ENCODE data around the gene DEFB124. TPM values are rescaled to one million over a fixed set of nuclear protein-coding genes. Genes with fewer than 3 reads are reported as not detected.
A peak's percentile ranks its signal among the peaks of the same experiment; 100 is the strongest.

The DEFB124 gene
- total RNA-seq, 1 experiment from 2014 or later, result not detected

DNA sequence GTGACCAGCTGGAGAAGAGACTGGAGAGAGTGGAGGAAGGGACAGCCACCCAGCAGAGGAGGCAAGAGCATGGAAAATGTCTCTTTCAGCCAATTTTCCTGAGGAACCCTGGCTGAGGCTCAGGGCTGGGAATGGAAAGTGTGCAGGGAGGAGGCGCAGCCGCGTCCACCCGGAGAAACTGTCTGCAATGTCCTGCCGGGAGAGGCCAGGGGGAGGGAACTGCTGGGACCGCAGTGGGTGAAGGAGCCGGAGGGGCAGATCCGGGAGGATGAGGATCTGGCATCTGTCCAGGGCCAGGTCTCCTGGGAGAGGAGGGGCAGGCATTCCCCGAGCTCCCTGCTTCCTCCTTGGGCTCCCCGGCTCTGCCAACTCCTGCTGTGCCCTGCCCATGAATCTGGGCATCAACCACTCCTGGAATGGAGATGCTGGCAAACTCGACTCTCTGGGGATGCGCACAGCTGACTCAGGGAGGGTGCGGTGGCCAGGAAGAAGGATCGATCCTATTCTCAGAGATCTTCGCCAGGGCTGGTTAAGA is 21.9 kb upstream of the DEFB124 start:
- H3K27me3 Mint-ChIP-seq (ENCODE audit: insufficient read depth, unreplicated experiment), result peaks cover 24% of the 10 kb centered on the region
- BruUV-seq (replicated peaks), result no TSS peak
- no peaks in the 10 kb centered on the region for H3K4me1 Mint-ChIP-seq (ENCODE audit: insufficient read depth, unreplicated experiment)
- TF ChIP-seq, protein P1, sequence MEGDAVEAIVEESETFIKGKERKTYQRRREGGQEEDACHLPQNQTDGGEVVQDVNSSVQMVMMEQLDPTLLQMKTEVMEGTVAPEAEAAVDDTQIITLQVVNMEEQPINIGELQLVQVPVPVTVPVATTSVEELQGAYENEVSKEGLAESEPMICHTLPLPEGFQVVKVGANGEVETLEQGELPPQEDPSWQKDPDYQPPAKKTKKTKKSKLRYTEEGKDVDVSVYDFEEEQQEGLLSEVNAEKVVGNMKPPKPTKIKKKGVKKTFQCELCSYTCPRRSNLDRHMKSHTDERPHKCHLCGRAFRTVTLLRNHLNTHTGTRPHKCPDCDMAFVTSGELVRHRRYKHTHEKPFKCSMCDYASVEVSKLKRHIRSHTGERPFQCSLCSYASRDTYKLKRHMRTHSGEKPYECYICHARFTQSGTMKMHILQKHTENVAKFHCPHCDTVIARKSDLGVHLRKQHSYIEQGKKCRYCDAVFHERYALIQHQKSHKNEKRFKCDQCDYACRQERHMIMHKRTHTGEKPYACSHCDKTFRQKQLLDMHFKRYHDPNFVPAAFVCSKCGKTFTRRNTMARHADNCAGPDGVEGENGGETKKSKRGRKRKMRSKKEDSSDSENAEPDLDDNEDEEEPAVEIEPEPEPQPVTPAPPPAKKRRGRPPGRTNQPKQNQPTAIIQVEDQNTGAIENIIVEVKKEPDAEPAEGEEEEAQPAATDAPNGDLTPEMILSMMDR (IDR thresholded peaks at IDR 0.05; ENCODE audit: unreplicated experiment), result no peak
- no peaks in the 10 kb centered on the region for H3K9me3 Mint-ChIP-seq (ENCODE audit: unreplicated experiment)
- DNase-seq (ENCODE audit: unreplicated experiment), result peak; percentile 47
- H3K4me3 Mint-ChIP-seq (ENCODE audit: unreplicated experiment), result no peak overlapping the region
- ChIA-PET CTCF (interaction anchor here (0.6 to 18.2 kb wide), 3 partner anchors 6 to 1812 kb away, joined by 3 to 225 read pairs (median 225); no protein-coding TSS in a partner anchor), POLR2A (no interaction called here)
- intact Hi-C loops (cut with micrococcal nuclease), result no loop called here
- peaks cover 5% of the 10 kb centered on the region for H3K36me3 Mint-ChIP-seq (ENCODE audit: insufficient read depth, unreplicated experiment)
- no peak overlapping the region for H3K27ac Mint-ChIP-seq (ENCODE audit: low read depth, unreplicated experiment)

GRCh38 chr20:31494131-31494530 is 19.2 kb upstream of the DEFB124 start:
- DNase-seq (ENCODE audit: unreplicated experiment), result peak; percentile 62
- Mint-ChIP-seq H3K36me3 (ENCODE audit: insufficient read depth, unreplicated experiment) (peaks cover 5% of the 10 kb centered on the region), H3K4me3 (ENCODE audit: unreplicated experiment) (no peak overlapping the region), H3K4me1 (ENCODE audit: insufficient read depth, unreplicated experiment) (no peaks in the 10 kb centered on the region), H3K9me3 (ENCODE audit: unreplicated experiment) (no peaks in the 10 kb centered on the region), H3K27me3 (ENCODE audit: insufficient read depth, unreplicated experiment) (peaks cover 24% of the 10 kb centered on the region), H3K27ac (ENCODE audit: low read depth, unreplicated experiment) (no peak overlapping the region)
- ChIA-PET POLR2A (no interaction called here), CTCF (interaction anchor here (1.0 to 18.2 kb wide), 3 partner anchors 9 to 54 kb away, joined by 3 to 225 read pairs (median 11); no protein-coding TSS in a partner anchor)
- TF ChIP-seq, protein P1 (IDR thresholded peaks at IDR 0.05; ENCODE audit: unreplicated experiment), result peak; percentile 18
- BruUV-seq (replicated peaks), result no TSS peak
- intact Hi-C loops (cut with micrococcal nuclease), result no loop called here

DNA sequence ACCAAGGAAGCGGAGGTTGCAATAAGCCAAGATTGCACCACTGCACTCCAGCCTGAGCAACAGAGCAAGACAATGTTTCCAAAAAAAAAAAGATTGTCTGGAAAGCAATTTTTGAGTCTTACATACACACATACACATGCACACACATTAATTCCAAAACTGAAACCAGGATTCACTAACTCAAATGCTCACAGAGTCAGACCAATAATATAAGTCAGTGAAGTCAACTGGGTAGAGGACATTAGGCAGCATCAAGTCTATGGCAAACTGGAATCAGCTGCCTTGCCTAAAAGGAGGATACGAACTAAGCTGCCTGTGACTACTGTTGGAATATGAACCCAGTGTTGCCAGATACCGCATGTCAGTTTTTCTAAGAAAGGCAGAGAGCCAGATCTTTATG is 15.8 kb upstream of the DEFB124 start:
- intact Hi-C loops (cut with micrococcal nuclease), result no loop called here
- ChIA-PET POLR2A (interaction anchor here (0.7 kb wide), 1 partner anchor 24 kb away, joined by 3 read pairs; no protein-coding TSS in a partner anchor), CTCF (interaction anchor here (1.9 to 18.2 kb wide), 3 partner anchors 12 to 30 kb away, joined by 10 to 225 read pairs (median 25); no protein-coding TSS in a partner anchor)
- H3K4me3 Mint-ChIP-seq (ENCODE audit: unreplicated experiment), result no peak overlapping the region
- no peak for DNase-seq (ENCODE audit: unreplicated experiment)
- H3K4me1 Mint-ChIP-seq (ENCODE audit: insufficient read depth, unreplicated experiment), result no peaks in the 10 kb centered on the region
- peaks cover 5% of the 10 kb centered on the region for H3K36me3 Mint-ChIP-seq (ENCODE audit: insufficient read depth, unreplicated experiment)
- no peaks in the 10 kb centered on the region for H3K9me3 Mint-ChIP-seq (ENCODE audit: unreplicated experiment)
- no peak overlapping the region for H3K27ac Mint-ChIP-seq (ENCODE audit: low read depth, unreplicated experiment)
- no TSS peak for BruUV-seq (replicated peaks)
- peaks cover 9% of the 10 kb centered on the region for H3K27me3 Mint-ChIP-seq (ENCODE audit: insufficient read depth, unreplicated experiment)
- TF ChIP-seq, protein P1 (IDR thresholded peaks at IDR 0.05; ENCODE audit: unreplicated experiment), result no peak

DNA sequence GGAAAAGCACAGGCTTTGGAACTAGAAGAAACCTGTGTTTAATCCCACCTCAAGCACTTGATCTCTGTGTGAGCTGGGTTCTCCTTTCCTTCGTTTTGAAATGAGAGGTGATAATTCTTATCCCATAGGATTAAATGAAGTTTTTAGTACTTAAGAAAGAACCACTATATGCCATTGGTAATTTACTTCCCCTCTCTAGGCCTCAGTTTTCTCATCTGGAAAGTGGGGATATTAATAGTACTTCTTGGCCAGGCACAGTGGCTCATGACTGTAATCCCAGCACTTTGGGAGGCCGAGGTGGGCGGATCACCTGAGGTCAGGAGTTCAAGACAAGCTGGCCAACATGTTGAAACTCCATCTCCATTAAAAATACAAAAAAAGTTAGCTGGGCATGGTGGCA is 14.2 kb upstream of the DEFB124 start:
- Mint-ChIP-seq H3K4me1 (ENCODE audit: insufficient read depth, unreplicated experiment) (no peaks in the 10 kb centered on the region), H3K4me3 (ENCODE audit: unreplicated experiment) (no peak overlapping the region), H3K27me3 (ENCODE audit: insufficient read depth, unreplicated experiment) (no peaks in the 10 kb centered on the region), H3K27ac (ENCODE audit: low read depth, unreplicated experiment) (no peak overlapping the region), H3K9me3 (ENCODE audit: unreplicated experiment) (no peaks in the 10 kb centered on the region), H3K36me3 (ENCODE audit: insufficient read depth, unreplicated experiment) (peaks cover 5% of the 10 kb centered on the region)
- intact Hi-C loops (cut with micrococcal nuclease), result no loop called here
- BruUV-seq (replicated peaks), result no TSS peak
- ChIA-PET CTCF (interaction anchor here (0.6 to 18.2 kb wide), 4 partner anchors 8 to 33 kb away, joined by 4 to 225 read pairs (median 15); no protein-coding TSS in a partner anchor), POLR2A (no interaction called here)
- no peak for DNase-seq (ENCODE audit: unreplicated experiment)
- TF ChIP-seq, protein P1 (IDR thresholded peaks at IDR 0.05; ENCODE audit: unreplicated experiment), result no peak

All from MCF 10A (cell line).